HG03175 (cell line): Measurements from ENCODE around the gene NDUFS5.
"Not testable (repeated sequence)": the region's sequence is repeated elsewhere in the genome, so short reads cannot be mapped to it uniquely, and the experiment has no call there.

Experiments used
- ATAC-seq: cut with Tn5 transposase; IDR thresholded peaks from one replicate; pipeline ENCODE4 v1.9.1; 2021; ENCODE audit warnings: mild to moderate bottlenecking, moderate library complexity; ENCODE audit not compliant: unreplicated experiment

The NDUFS5 gene

DNA sequence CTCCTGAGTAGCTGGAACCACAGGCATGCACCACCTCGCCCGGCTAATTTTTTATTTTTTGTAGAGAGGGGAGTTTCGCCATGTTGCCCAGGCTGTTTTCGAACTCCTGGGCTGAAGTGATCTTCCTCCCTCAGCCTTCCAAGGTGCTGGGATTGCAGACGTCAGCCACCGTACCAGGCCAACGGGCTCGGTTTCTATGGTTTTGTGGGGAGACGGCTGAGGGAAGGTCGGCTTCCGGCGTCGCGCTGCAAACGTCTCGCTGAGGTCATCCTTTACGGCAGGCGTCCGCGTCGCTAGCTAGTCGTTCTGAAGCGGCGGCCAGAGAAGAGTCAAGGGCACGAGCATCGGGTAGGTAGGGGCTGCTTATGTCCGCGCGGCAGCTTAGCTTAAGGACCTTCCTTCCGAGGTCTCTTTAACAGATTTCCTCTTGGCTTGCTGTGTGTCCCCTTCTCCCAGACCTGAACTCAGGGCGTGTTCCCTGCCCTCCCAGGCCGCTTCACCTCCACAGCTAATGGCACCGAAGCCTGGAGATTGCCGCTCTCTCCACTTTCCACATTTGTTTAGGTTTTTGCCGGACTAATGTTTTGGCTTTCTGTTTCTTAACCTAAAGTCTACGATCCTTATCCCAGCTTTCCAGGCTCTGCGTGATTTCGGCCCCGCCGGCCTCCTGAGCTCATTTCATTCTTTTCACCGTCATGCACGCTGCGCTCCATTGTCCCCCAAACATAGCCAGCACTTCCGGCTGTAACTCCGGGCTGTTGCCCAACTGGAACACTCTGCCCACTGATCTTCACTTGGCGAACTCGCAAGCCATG lies at the start of gene NDUFS5:
NDUFS5 (plus strand) TSS at position 300 of the 815 bp plus-strand sequence. CDS start 2,375 bp downstream, outside the sequence.
- ATAC-seq = peak; percentile 80

GRCh38 chr1:38977399-38978244 lies 48.5 kb upstream of the NDUFS5 start:
- ATAC-seq = not testable (repeated sequence)

DNA sequence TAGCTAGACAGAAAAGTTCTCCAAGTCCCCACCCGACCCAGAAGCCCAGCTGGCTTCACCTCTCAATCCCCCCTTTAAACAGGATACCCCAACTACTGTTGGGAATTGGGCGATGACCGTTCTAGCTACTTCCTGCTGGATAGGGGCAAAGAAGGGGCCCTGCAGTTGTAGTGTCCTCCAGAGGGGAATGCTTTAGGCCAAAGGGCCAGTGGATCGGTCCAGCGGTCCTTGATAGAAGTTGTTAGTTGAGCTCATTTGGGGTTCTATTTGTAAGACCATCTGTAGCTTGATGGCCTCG lies 48.0 kb upstream of the NDUFS5 start:
- ATAC-seq = not testable (repeated sequence)

DNA sequence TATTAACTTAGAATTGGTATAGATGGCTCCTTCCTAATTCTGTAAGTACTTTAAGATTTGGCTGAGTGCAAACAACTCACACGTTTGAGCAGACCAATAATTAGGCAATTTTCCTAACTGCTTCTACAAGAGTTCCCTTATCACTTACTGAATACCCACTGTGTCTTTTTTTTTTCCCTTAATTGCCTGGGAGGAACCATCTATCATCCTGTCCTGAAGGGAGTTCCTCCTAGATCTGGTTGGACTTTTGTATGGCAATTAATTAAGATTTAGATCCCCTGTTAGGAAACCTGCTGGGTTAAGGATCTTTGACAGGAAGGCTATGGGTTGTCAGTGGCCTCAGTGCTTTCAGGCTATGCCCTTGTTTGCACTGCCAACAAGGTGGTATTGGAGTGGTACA lies 46.8 kb upstream of the NDUFS5 start:
- ATAC-seq = not testable (repeated sequence)

DNA sequence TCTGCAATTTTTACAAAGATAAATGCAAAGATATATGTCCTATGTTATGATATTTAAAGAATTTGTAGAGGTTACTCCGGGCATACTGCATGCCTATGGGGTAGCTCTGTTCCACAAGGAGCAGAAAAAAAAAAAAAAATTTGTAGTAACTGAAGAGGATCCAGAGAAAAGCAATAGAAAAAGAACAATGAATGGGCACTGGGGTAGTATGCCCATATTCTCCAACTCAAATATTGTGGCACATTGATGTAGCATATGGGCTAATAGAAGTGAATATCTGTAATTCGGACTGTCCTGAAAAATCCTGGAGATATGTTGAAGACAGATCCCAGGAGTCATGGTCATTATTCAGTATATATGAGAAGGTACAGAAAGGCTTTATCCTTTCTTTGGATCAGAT lies 36.2 kb upstream of the NDUFS5 start:
- ATAC-seq = no peak

GRCh38 chr1:38990386-38990737 lies 35.8 kb upstream of the NDUFS5 start:
- no peak for ATAC-seq

DNA sequence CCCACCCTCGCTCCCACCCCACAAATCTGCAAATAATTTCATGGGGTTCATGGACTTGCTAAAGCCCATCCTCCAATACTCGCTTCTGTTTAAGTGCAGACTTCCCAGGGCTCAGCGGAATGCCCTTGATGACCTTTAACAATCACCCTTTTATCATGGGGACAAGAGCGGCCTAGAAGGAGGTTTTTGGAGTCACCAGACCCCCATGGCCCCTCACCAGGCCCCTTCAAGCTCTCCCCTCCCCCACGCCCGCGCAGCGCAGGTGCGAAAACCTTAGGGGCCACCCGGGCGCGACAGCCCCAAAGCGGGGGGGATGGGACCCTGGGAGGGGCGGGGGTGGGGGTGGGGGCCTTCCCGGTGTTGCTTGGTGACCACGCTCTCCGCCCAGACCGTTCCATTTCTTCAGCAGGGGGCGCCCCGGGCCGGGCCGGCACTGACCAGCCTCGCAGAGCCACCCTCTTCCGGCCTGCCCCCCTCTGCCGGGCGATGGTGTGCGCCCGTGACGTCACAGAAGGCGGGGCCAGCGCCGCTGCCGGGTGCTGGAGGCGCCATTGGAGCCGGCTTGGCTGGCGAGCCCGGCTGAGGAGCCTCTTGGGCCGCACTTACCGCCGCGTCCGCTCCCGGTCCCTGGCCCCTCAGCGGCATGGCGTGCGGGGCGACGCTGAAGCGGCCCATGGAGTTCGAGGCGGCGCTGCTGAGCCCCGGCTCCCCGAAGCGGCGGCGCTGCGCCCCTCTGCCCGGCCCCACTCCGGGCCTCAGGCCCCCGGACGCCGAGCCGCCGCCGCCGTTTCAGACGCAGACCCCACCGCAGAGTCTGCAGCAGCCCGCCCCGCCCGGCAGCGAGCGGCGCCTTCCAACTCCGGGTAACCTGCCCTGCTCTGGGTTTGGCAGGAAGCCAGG lies 35.2 kb upstream of the NDUFS5 start, which contains the start of gene AKIRIN1:
AKIRIN1 (plus strand) TSS at position 539 of the 900 bp plus-strand sequence; CDS start at position 644, 105 bp downstream.
- ATAC-seq = peak; percentile 96

- no peak for ATAC-seq
Observed at GRCh38 chr1:38991638-38992411, 34.3 kb upstream of the NDUFS5 start.

- no peak for ATAC-seq
Observed at GRCh38 chr1:38992412-38993111, 33.6 kb upstream of the NDUFS5 start.

DNA sequence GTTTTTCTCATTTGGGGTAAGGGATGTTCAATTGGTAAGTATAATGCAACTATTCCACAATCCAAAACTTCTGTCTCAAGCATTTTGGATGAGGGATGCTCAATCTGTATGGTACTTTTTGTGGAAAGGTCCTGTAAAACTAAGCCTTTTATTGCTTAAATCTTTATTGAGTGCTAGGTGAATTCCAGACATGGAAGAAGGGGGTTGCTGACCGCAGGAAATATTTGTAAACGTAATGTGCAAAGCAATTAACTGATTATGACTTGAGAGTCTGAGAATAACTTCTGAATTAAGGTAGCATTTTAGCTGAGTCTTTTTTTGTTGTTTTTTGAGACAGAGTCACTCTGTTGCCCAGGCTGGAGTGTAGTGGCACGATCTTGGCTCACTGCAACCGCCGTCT lies 32.0 kb upstream of the NDUFS5 start:
- ATAC-seq = no peak

- ATAC-seq = no peak
Observed at GRCh38 chr1:38997034-38997900, 28.9 kb upstream of the NDUFS5 start.

GRCh38 chr1:38997901-38998190 lies 28.3 kb upstream of the NDUFS5 start:
- no peak for ATAC-seq

GRCh38 chr1:39001516-39002421 lies 24.4 kb upstream of the NDUFS5 start:
- ATAC-seq = no peak

GRCh38 chr1:39003281-39003680 lies 22.9 kb upstream of the NDUFS5 start:
- no peak for ATAC-seq

GRCh38 chr1:39003794-39004193 lies 22.4 kb upstream of the NDUFS5 start:
- no peak for ATAC-seq

- no peak for ATAC-seq
Observed at GRCh38 chr1:39006287-39006686, 19.9 kb upstream of the NDUFS5 start.

DNA sequence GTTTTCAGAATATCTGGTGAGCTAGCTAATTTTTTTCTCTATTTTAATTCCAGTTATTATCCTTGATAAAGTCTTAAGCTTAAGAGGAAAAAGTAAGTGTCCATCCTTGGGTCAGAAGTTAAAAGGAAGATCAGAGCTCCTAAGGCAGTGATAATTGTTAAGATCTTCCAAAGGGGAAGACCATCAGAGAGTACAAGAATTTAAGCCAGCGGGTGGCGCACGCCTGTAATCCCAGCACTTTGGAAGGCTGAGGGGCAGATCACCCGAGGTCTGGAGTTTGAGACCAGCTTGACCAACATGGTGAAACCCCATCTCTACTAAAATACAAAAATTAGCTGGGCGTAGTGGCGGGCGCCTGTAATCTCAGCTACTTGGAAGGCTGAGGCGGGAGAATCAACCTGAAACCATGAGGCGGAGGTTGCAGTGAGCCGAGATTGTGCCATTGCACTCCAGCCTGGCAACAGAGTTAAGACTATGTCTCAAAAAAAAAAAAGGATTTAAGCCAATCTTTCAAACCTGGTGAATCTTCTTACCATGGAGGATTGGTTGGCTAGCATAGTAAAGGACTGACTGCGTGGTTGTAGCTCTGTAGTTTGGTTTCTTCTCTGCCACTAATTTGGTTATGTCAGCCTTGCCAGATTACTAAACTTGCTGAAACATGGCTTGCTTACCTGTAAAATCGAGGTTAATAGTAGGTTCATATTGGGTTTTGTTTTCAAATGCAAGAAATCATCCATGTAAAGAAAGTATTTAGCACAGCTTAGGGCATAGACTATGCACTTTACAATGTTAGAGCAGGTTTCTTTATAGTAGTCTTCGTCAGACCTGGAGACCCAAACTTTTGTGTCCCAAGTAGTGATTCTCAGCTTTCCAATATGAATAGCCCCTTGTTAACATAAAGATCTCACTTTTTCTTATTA lies 19.2 kb upstream of the NDUFS5 start:
- no peak for ATAC-seq
